Measurements from ENCODE around the gene STAC. TPM values are rescaled to one million over a fixed set of nuclear protein-coding genes. Genes with fewer than 3 reads are reported as not detected.
"Not testable (repeated sequence)": the region's sequence is repeated elsewhere in the genome, so short reads cannot be mapped to it uniquely, and the experiment has no call there.

Gene STAC
- total and polyA plus RNA-seq, 12 donors, result 0.13 to 1.5 (median 0.42) TPM

DNA sequence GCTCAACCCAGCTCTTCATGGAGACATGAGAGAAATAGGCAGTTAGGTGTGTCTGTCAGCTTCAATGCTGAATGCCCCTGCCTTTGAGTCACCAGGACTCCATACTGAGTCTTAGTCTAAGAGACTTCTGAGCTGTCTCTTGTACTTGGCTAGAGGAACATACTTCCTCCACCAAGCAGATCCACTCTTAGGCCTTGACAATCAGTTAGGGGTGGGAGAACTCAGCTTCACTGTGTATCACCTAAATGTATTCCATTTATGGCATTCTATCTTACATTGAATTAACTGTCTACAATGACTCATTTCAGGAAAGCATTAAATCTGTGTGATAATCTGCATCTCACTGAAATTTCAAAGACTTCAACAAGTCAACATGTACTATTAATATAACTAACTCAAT, 66.0 kb downstream of the STAC start:
- no peak for DNase-seq
- Histone ChIP-seq H3K4me1 (no peaks in the 10 kb centered on the region), H3K27me3 (no peaks in the 10 kb centered on the region), H3K27ac (no peak overlapping the region), H3K9me3 (no peaks in the 10 kb centered on the region), H3K36me3 (no peaks in the 10 kb centered on the region), H3K4me3 (no peak overlapping the region)
- intact Hi-C loops (cut with DNase I), result no loop called here
- no peak for ATAC-seq
- TF ChIP-seq CTCF (IDR thresholded peaks at IDR 0.05), result no peak

- DNase-seq, result no peak
- Histone ChIP-seq H3K27ac (no peak overlapping the region), H3K4me1 (no peaks in the 10 kb centered on the region), H3K36me3 (no peaks in the 10 kb centered on the region), H3K9me3 (no peaks in the 10 kb centered on the region), H3K4me3 (no peak overlapping the region), H3K27me3 (no peaks in the 10 kb centered on the region)
- no peak for TF ChIP-seq CTCF (IDR thresholded peaks at IDR 0.05)
- no peak for ATAC-seq
- intact Hi-C loops (cut with DNase I), result no loop called here
- 11 to 46% methylated on average over 2 of the region's 2 CpGs for WGBS, 2 donors
Observed at GRCh38 chr3:36447061-36447460, 66.8 kb downstream of the STAC start.

GRCh38 chr3:36451816-36452215, 71.5 kb downstream of the STAC start:
- no peak for TF ChIP-seq CTCF (IDR thresholded peaks at IDR 0.05)
- H3K9me3 ChIP-seq, result no peaks in the 10 kb centered on the region
- H3K4me1 ChIP-seq, result peaks cover 0 to 7% (median 0%) of the 10 kb centered on the region in 9 donors
- no peak overlapping the region for H3K4me3 ChIP-seq
- no peak overlapping the region for H3K27ac ChIP-seq
- DNase-seq (no peak), ATAC-seq (no peak)
- intact Hi-C loops (cut with DNase I), result no loop called here
- H3K36me3 ChIP-seq, result no peaks in the 10 kb centered on the region
- no peaks in the 10 kb centered on the region for H3K27me3 ChIP-seq
- 38 to 42% methylated on average over 1 of the region's 1 CpG for WGBS, 2 donors

GRCh38 chr3:36453213-36453612, 72.9 kb downstream of the STAC start:
- DNase-seq; H3K4me3 ChIP-seq; H3K27me3 ChIP-seq; ATAC-seq; H3K36me3 ChIP-seq; H3K27ac ChIP-seq; H3K4me1 ChIP-seq; H3K9me3 ChIP-seq; intact Hi-C loops (cut with DNase I): not testable (repeated sequence)
- WGBS, 2 donors, result 95 to 96% methylated on average over 29 to 30 of the region's 30 CpGs

DNA sequence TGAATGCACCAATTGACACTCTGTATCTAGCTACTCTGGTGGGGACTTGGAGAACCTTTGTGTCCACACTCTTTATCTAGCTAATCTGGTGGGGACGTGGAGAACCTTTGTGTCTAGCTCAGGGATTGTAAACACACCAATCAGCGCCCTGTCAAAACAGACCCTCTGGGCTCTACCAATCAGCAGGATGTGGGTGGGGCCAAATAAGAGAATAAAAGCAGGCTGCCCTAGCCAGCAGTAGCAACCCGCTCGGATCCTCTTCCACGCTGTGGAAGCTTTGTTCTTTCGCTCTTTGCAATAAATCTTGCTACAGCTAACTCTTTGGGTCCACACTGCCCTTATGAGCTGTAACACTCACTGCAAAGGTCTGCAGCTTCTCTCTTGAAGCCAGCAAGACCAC, 73.6 kb downstream of the STAC start:
- intact Hi-C loops (cut with DNase I); H3K27me3 ChIP-seq; H3K4me3 ChIP-seq; ATAC-seq; H3K9me3 ChIP-seq; H3K36me3 ChIP-seq; H3K27ac ChIP-seq; H3K4me1 ChIP-seq; DNase-seq: not testable (repeated sequence)
- WGBS, 2 donors, result 91 to 95% methylated on average over 6 of the region's 6 CpGs

- ATAC-seq (no peak), DNase-seq (no peak)
- 82 to 86% methylated on average over 2 of the region's 2 CpGs for WGBS, 2 donors
- intact Hi-C loops (cut with DNase I), result loop anchor here in 1 of 10 donors (5.0 kb wide), 1 partner anchor 63 kb away; no protein-coding TSS in a partner anchor
- no peak overlapping the region for H3K27ac ChIP-seq
- H3K36me3 ChIP-seq, result no peaks in the 10 kb centered on the region
- H3K9me3 ChIP-seq, result no peaks in the 10 kb centered on the region
- TF ChIP-seq CTCF (IDR thresholded peaks at IDR 0.05), result no peak
- no peak overlapping the region for H3K4me3 ChIP-seq
- peaks cover 0 to 7% (median 0%) of the 10 kb centered on the region in 9 donors for H3K4me1 ChIP-seq
- no peaks in the 10 kb centered on the region for H3K27me3 ChIP-seq
Observed at GRCh38 chr3:36455406-36455805, 75.1 kb downstream of the STAC start.
